Activated naive CD4-positive, alpha-beta T cell treated with anti-CD3 and anti-CD28 coated beads for 36 hours (primary cell): ENCODE measurements around the gene TLL2. TPM values are rescaled to one million over a fixed set of nuclear protein-coding genes. Genes with fewer than 3 reads are reported as not detected.

ENCODE experiments used
- CTCF ChIA-PET: fragments of 350-600 bp; sonication (Branson Sonifier 250); formaldehyde crosslinking; loops from one replicate; lab custom pipeline; 2021; ENCODE audit warnings: antibody characterized with exemption; lab: Charles Lee
- DNase-seq: peaks from one replicate; pipeline ENCODE4 v3.0.0-alpha.2; 2020
- H3K27ac Mint-ChIP-seq: one replicate; pipeline ENCODE4 v1.8.0; 2021; ENCODE audit warnings: mild to moderate bottlenecking, mixed read lengths
- H3K27me3 Mint-ChIP-seq: one replicate; pipeline ENCODE4 v1.8.0; 2021; ENCODE audit warnings: low read depth, mixed read lengths
- H3K36me3 Mint-ChIP-seq: one replicate; pipeline ENCODE4 v1.8.0; 2021; ENCODE audit warnings: low read depth, mixed read lengths
- H3K4me1 Mint-ChIP-seq: one replicate; pipeline ENCODE4 v1.8.0; 2021; ENCODE audit warnings: low read depth, mixed read lengths
- H3K4me3 Mint-ChIP-seq: one replicate; pipeline ENCODE4 v1.8.0; 2021; ENCODE audit warnings: mild to moderate bottlenecking, moderate library complexity, mixed read lengths
- H3K9me3 Mint-ChIP-seq: one replicate; pipeline ENCODE4 v1.8.0; 2021; ENCODE audit warnings: mixed read lengths
- intact Hi-C: fragments of 100-400 bp; cut with micrococcal nuclease; formaldehyde crosslinking; loops from one replicate; pipeline ENCODE4 v1.15.1; 2023
- total RNA-seq, 2 experiments: library from RNA; stranded (reverse); gene quantifications; one replicate each; pipeline ENCODE4 v1.2.3, GENCODE V29; 2021

The TLL2 gene
- total RNA-seq, 2 experiments from 2014 or later, result 0.07 TPM; not detected in 1

- intact Hi-C loops, result no loop called here
- H3K27ac Mint-ChIP-seq, result no peak overlapping the region
- H3K9me3 Mint-ChIP-seq, result no peaks in the 10 kb centered on the region
- no peak overlapping the region for H3K4me3 Mint-ChIP-seq
- peaks cover 33% of the 10 kb centered on the region for H3K36me3 Mint-ChIP-seq
- peaks cover 2% of the 10 kb centered on the region for H3K4me1 Mint-ChIP-seq
- H3K27me3 Mint-ChIP-seq, result no peaks in the 10 kb centered on the region
- DNase-seq, result no peak
- CTCF ChIA-PET, result no interaction called here
Observed at GRCh38 chr10:96529634-96530279, 16.0 kb upstream of the TLL2 start.

DNA sequence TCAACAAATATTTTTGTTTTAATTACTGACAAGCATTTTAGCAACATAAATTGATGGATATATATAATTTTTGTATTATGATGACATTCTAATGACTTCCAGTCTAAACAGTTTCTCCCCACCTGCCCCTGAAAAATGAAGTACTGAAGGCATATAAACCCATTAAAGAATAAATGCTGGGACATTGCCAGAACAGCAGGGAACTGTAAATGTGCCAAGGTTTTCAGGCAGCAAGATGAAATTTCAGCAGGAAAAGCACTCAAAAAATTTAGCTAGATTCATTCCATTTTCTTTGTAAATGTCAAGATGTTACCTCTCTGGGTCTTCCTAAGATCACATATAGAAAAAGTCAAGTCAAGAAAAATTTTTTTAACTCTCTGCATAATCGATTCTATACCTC is 11.0 kb upstream of the TLL2 start:
- CTCF ChIA-PET, result no interaction called here
- Mint-ChIP-seq H3K36me3 (peaks cover 43% of the 10 kb centered on the region), H3K27me3 (no peaks in the 10 kb centered on the region), H3K4me1 (no peaks in the 10 kb centered on the region), H3K27ac (no peak overlapping the region), H3K4me3 (no peak overlapping the region), H3K9me3 (no peaks in the 10 kb centered on the region)
- intact Hi-C loops, result no loop called here
- no peak for DNase-seq

GRCh38 chr10:96517284-96517683 is 3.6 kb upstream of the TLL2 start:
- CTCF ChIA-PET, result interaction anchor here (0.7 kb wide), 1 partner anchor 120 kb away, joined by 3 read pairs; no protein-coding TSS in a partner anchor
- H3K9me3 Mint-ChIP-seq, result no peaks in the 10 kb centered on the region
- intact Hi-C loops, result no loop called here

GRCh38 chr10:96516337-96516736 is 2.6 kb upstream of the TLL2 start:
- Mint-ChIP-seq H3K36me3 (peaks cover 6% of the 10 kb centered on the region), H3K4me3 (no peak overlapping the region)
- intact Hi-C loops, result no loop called here

More at GRCh38 chr10:96517284-96517683, 3.6 kb upstream of the TLL2 start:
- peaks cover 10% of the 10 kb centered on the region for H3K4me1 Mint-ChIP-seq
- no peak overlapping the region for H3K4me3 Mint-ChIP-seq
- peaks cover 9% of the 10 kb centered on the region for H3K36me3 Mint-ChIP-seq
- no peak for DNase-seq
- H3K27me3 Mint-ChIP-seq, result peaks cover 31% of the 10 kb centered on the region
- no peak overlapping the region for H3K27ac Mint-ChIP-seq

GRCh38 chr10:96513305-96513697 is 425 bp downstream of the TLL2 start:
- no peak overlapping the region for H3K27ac Mint-ChIP-seq
- CTCF ChIA-PET, result interaction anchor here (0.7 to 2.3 kb wide), 12 partner anchors 10 to 715 kb away, joined by 3 to 13 read pairs (median 3); no protein-coding TSS in a partner anchor

More at GRCh38 chr10:96516337-96516736, 2.6 kb upstream of the TLL2 start:
- no peak overlapping the region for H3K27ac Mint-ChIP-seq
- peaks cover 40% of the 10 kb centered on the region for H3K27me3 Mint-ChIP-seq
- H3K9me3 Mint-ChIP-seq, result no peaks in the 10 kb centered on the region
- DNase-seq, result no peak
- H3K4me1 Mint-ChIP-seq, result peaks cover 14% of the 10 kb centered on the region
- CTCF ChIA-PET, result no interaction called here

GRCh38 chr10:96512524-96513304 is 1.0 kb downstream of the TLL2 start:
- CTCF ChIA-PET, result interaction anchor here (0.7 to 2.3 kb wide), 8 partner anchors 10 to 204 kb away, joined by 3 to 13 read pairs (median 3); no protein-coding TSS in a partner anchor
- Mint-ChIP-seq H3K27ac (no peak overlapping the region), H3K27me3 (peaks cover 45% of the 10 kb centered on the region), H3K4me3 (peak overlapping the region; percentile 61), H3K4me1 (peaks cover 14% of the 10 kb centered on the region), H3K36me3 (no peaks in the 10 kb centered on the region), H3K9me3 (no peaks in the 10 kb centered on the region)
- no peak for DNase-seq
- intact Hi-C loops, result loop anchor here (1.0 to 2.0 kb wide), 3 partner anchors 77 to 318 kb away; no protein-coding TSS in a partner anchor

More at GRCh38 chr10:96513305-96513697, 425 bp downstream of the TLL2 start:
- H3K4me1 Mint-ChIP-seq, result peaks cover 14% of the 10 kb centered on the region
- H3K36me3 Mint-ChIP-seq, result no peaks in the 10 kb centered on the region
- no peaks in the 10 kb centered on the region for H3K9me3 Mint-ChIP-seq
- peak; percentile 65 for DNase-seq
- H3K4me3 Mint-ChIP-seq, result peak overlapping the region; percentile 61
- H3K27me3 Mint-ChIP-seq, result peaks cover 45% of the 10 kb centered on the region
- intact Hi-C loops, result loop anchor here (1.0 to 2.0 kb wide), 3 partner anchors 76 to 318 kb away; no protein-coding TSS in a partner anchor

- intact Hi-C loops, result loop anchor here (1.0 kb wide), 1 partner anchor 136 kb away; no protein-coding TSS in a partner anchor
- Mint-ChIP-seq H3K36me3 (no peaks in the 10 kb centered on the region), H3K9me3 (no peaks in the 10 kb centered on the region), H3K27me3 (peaks cover 41% of the 10 kb centered on the region), H3K27ac (no peak overlapping the region), H3K4me3 (no peak overlapping the region), H3K4me1 (peaks cover 14% of the 10 kb centered on the region)
- CTCF ChIA-PET, result interaction anchor here (0.7 to 3.0 kb wide), 8 partner anchors 9 to 400 kb away, joined by 3 to 16 read pairs (median 6); no protein-coding TSS in a partner anchor
- DNase-seq, result peak; percentile 47
Observed at GRCh38 chr10:96511044-96511945, 2.4 kb downstream of the TLL2 start.

DNA sequence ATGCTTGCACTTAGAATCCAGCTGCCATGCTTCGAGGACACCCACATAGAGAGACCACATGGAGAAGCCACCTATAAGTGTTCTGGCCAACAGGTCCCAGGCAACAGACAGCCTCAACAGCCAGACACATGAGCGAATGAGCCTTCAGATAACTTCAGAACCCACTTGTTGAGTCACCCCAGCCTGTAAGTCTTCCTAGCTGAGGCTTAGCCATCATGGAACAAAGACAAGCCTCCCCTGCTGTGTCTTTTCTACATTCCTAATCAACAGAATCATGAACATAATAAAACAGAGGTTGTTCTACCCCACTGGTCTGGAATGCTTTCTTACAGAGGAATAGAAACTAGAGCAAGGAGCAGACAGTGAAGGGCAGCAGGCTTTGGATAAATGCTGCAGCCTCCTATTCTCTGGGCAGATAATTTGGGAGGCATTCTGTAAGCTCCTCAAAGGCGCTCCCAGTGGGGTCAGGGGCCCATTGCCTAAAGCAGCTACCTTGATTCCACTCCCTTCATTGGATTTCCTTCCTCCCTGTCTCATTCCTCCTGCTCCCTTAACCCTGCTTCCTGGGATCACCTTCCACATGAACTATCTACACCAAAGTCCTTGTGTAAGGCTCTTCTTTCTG is 4.6 kb downstream of the TLL2 start:
- CTCF ChIA-PET, result interaction anchor here (1.9 to 3.0 kb wide), 3 partner anchors 11 to 135 kb away, joined by 6 to 16 read pairs (median 7); no protein-coding TSS in a partner anchor
- Mint-ChIP-seq H3K9me3 (no peaks in the 10 kb centered on the region), H3K27ac (no peak overlapping the region), H3K36me3 (no peaks in the 10 kb centered on the region), H3K4me1 (peaks cover 9% of the 10 kb centered on the region), H3K4me3 (no peak overlapping the region), H3K27me3 (peaks cover 25% of the 10 kb centered on the region)
- intact Hi-C loops, result no loop called here
- no peak for DNase-seq

DNA sequence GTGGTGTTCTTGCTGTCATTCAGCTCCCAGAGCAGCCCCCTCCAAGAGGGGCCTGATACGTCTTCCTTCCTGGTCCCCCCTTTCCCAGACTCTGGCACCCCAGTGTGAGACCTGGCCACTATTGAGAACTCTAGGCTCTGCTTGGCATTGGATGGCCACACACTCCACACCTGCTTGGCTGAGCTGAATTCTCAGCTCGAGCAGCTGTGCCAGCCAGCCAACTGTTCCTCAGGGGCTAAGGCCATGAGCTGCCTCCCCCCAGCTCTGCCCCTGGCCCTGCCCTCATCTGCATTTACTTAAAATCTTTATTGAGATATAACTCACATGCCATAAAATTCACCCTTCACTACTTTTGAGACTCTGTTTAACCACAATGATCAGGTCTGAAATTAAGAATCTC is 6.7 kb downstream of the TLL2 start:
- Mint-ChIP-seq H3K4me3 (no peak overlapping the region), H3K4me1 (peaks cover under 1% of the 10 kb centered on the region), H3K9me3 (no peaks in the 10 kb centered on the region), H3K36me3 (no peaks in the 10 kb centered on the region), H3K27me3 (peaks cover 15% of the 10 kb centered on the region), H3K27ac (no peak overlapping the region)
- CTCF ChIA-PET, result no interaction called here
- intact Hi-C loops, result no loop called here
- no peak for DNase-seq

DNA sequence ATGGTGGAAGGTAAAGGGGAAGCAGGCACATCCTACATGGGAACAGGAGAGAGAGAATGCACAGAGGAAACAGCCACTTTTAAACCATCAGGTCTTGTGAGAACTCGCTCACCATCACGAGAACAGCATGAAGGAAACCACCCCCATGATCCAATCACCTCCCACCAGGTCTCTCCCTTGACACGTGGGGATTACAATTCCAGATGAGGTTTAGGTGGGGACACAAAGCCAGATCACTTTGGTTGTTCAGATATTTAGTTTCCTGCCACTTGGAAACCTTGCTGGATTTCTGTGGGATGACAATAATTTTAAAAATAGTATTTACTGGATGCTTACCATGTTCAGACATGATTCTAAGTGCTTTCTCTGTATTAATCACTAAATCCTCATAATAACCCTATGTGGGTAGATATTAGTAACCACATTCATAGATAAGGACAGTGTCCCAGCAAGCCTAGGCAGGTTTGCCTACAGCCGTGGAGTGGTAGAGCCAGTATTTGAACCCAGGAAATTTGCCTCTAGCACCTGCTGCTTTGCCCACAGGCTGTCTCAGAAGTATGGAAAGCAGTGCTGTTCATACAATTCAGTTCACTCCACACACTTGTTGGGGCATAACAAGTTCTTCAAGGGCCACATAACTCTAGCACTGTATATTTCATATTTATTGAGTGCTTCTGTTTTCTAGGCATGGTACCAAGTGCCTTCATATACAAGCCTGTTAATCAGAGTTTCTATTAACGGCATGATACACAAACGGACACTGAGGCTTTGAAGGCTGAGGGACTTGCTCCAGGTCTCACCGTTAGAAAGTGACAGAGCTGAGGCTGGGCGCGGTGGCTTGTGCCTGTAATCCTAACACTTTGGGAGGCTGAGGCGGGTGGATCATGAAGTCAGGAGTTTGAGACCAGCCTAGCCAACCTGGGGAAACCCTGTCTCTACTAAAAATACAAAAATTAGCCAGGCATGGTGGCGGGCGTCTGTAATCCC is 8.3 kb downstream of the TLL2 start:
- Mint-ChIP-seq H3K36me3 (no peaks in the 10 kb centered on the region), H3K27ac (no peak overlapping the region), H3K27me3 (peaks cover 6% of the 10 kb centered on the region), H3K9me3 (no peaks in the 10 kb centered on the region), H3K4me1 (no peaks in the 10 kb centered on the region), H3K4me3 (no peak overlapping the region)
- intact Hi-C loops, result no loop called here
- no peak for DNase-seq
- CTCF ChIA-PET, result no interaction called here
